A673 (cell line): ENCODE data around the gene FBLN1. TPM values are rescaled to one million over a fixed set of nuclear protein-coding genes. Genes with fewer than 3 reads are reported as not detected.

ENCODE experiments used
- BruUV-seq: library from RNA; stranded (reverse); fragments of 400-500 nt; replicated peaks from 2 replicates; lab custom pipeline; 2021; lab: Mats Ljungman, UMichigan
- CTCF ChIA-PET: fragments of 300-600 bp; sonication (Branson Sonifier 250); formaldehyde crosslinking; loops from one replicate; lab custom pipeline; 2022; ENCODE audit warnings: antibody characterized with exemption; lab: Charles Lee
- POLR2A ChIA-PET: fragments of 300-600 bp; sonication (Branson Sonifier 250); formaldehyde crosslinking; loops from one replicate; lab custom pipeline; 2022; ENCODE audit warnings: antibody characterized with exemption; ENCODE audit not compliant: low non-redundant PET; lab: Charles Lee
- DNase-seq: peaks from one replicate; pipeline ENCODE4 v3.0.0-alpha.2; 2015; ENCODE audit warnings: low spot score
- H3K27ac ChIP-seq: fragments of 200-600 bp; sonication (generic); 2 replicates; pipeline ENCODE4 v1.5.1; 2016; ENCODE audit warnings: mixed run types, low read depth, mild to moderate bottlenecking, mixed read lengths, antibody characterized with exemption, low read length; ENCODE audit not compliant: poor library complexity, severe bottlenecking
- H3K27me3 ChIP-seq: fragments of 200-600 bp; sonication (generic); replicated peaks from 2 replicates; pipeline ENCODE4 v1.6.1; 2017; ENCODE audit warnings: mixed run types, low read depth, mild to moderate bottlenecking, mixed read lengths, antibody characterized with exemption, low read length; ENCODE audit not compliant: insufficient read depth, poor library complexity
- H3K36me3 ChIP-seq: fragments of 200-600 bp; sonication (generic); 2 replicates; pipeline ENCODE4 v1.6.1; 2016; ENCODE audit warnings: mixed run types, mild to moderate bottlenecking, mixed read lengths, antibody characterized with exemption, low read length; ENCODE audit not compliant: insufficient read depth, poor library complexity, severe bottlenecking
- H3K4me1 ChIP-seq: fragments of 200-600 bp; sonication (generic); 2 replicates; pipeline ENCODE4 v1.6.1; 2017; ENCODE audit warnings: mixed run types, mild to moderate bottlenecking, mixed read lengths, antibody characterized with exemption, low read length; ENCODE audit not compliant: insufficient read depth, poor library complexity, severe bottlenecking
- H3K4me3 ChIP-seq: fragments of 200-600 bp; sonication (generic); 2 replicates; pipeline ENCODE4 v1.5.1; 2016; ENCODE audit warnings: low read depth, mixed run types, mild to moderate bottlenecking, mixed read lengths, low read length; ENCODE audit not compliant: poor library complexity, severe bottlenecking
- H3K9me3 ChIP-seq: fragments of 200-600 bp; sonication (generic); 2 replicates; pipeline ENCODE4 v1.6.1; 2016; ENCODE audit warnings: mixed run types, low read depth, mild to moderate bottlenecking, mixed read lengths, antibody characterized with exemption, low read length; ENCODE audit not compliant: poor library complexity, severe bottlenecking
- EZH2 ChIP-seq: fragments of 200-600 bp; sonication (generic); IDR thresholded peaks from 2 replicates; pipeline ENCODE4 v1.6.1; 2017; ENCODE audit warnings: borderline replicate concordance, low read depth, mild to moderate bottlenecking, mixed read lengths, antibody characterized with exemption, low read length; ENCODE audit not compliant: poor library complexity, severe bottlenecking
- intact Hi-C: fragments of 100-400 bp; cut with micrococcal nuclease; formaldehyde crosslinking; loops from one replicate; pipeline ENCODE4 v1.10.0; 2022; ENCODE audit not compliant: unreplicated experiment
- total RNA-seq: library from RNA; stranded (reverse); gene quantifications from 2 replicates; pipeline ENCODE4 v1.2.3, GENCODE V29; 2021
- TF ChIP-seq, protein P1 (sequence below): fragments of 300-800, 200-600 bp; sonication (generic); conservative IDR thresholded peaks from 2 replicates; pipeline ENCODE4 v1.5.1; 2017; ENCODE audit warnings: low read depth, mild to moderate bottlenecking, antibody characterized with exemption, low read length, moderate library complexity, mixed read lengths

The FBLN1 gene
- total RNA-seq, 1 experiment from 2014 or later = 96.4 TPM

DNA sequence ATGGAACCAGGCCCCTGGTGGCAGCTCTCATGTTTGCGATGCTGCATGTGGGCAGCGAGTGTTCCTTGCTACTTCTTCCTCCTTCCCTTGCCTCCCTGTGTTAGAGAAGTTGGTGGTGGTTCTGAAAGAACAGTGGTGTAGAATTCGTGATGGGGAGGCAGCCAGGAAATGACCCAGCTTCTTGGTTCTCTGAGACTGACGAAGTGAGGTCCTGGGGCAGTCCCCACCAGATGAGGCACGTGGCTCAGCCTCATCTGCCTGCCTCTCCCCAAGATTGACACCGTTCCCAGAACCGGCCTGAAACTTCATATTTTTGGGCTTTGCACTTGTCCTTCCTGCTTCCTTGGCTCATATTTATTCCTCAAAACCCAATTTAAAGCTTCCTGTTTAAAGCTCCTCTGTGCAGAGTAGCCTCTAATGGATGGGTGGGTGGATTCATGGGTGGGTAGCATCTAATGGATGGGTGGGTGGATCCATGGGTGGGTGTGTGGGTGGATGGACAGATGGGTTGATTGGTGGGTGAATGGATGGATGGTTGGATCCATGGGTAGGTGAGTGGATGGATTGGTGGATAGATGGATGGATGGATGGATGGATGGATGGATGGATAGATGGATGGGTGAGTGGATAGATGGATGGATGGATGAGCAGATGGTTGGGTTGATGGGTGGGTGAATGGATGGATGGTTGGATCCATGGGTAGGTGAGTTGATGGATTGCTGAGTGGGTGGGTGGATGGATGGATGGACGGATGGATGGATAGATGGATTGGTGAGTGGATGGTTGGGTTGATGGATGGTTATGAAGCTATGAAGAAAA, 91.6 kb downstream of the FBLN1 start:
- Histone ChIP-seq H3K36me3 (no peaks in the 10 kb centered on the region), H3K27ac (no peak overlapping the region), H3K9me3 (peaks cover 5% of the 10 kb centered on the region), H3K27me3 (no peaks in the 10 kb centered on the region), H3K4me1 (no peaks in the 10 kb centered on the region), H3K4me3 (no peak overlapping the region)
- ChIA-PET POLR2A (no interaction called here), CTCF (no interaction called here)
- BruUV-seq = no TSS peak
- DNase-seq = no peak
- TF ChIP-seq, protein P1, sequence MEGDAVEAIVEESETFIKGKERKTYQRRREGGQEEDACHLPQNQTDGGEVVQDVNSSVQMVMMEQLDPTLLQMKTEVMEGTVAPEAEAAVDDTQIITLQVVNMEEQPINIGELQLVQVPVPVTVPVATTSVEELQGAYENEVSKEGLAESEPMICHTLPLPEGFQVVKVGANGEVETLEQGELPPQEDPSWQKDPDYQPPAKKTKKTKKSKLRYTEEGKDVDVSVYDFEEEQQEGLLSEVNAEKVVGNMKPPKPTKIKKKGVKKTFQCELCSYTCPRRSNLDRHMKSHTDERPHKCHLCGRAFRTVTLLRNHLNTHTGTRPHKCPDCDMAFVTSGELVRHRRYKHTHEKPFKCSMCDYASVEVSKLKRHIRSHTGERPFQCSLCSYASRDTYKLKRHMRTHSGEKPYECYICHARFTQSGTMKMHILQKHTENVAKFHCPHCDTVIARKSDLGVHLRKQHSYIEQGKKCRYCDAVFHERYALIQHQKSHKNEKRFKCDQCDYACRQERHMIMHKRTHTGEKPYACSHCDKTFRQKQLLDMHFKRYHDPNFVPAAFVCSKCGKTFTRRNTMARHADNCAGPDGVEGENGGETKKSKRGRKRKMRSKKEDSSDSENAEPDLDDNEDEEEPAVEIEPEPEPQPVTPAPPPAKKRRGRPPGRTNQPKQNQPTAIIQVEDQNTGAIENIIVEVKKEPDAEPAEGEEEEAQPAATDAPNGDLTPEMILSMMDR = 0 out of 2 replicates have a peak, but pooled peaks have one; percentile 19
- TF ChIP-seq EZH2 = no peak
- intact Hi-C loops = no loop called here

- ChIA-PET CTCF (no interaction called here), POLR2A (no interaction called here)
- intact Hi-C loops = no loop called here
- no peak overlapping the region for H3K27ac ChIP-seq
- DNase-seq = no peak
- H3K4me1 ChIP-seq = peaks cover 14% of the 10 kb centered on the region
- no peaks in the 10 kb centered on the region for H3K36me3 ChIP-seq
- no peak overlapping the region for H3K4me3 ChIP-seq
- no peaks in the 10 kb centered on the region for H3K27me3 ChIP-seq
- TF ChIP-seq, protein P1 = no peak
- TF ChIP-seq EZH2 = no peak
- peaks cover 5% of the 10 kb centered on the region for H3K9me3 ChIP-seq
- BruUV-seq = no TSS peak
Measured at GRCh38 chr22:45597460-45598192, 94.9 kb downstream of the FBLN1 start.

DNA sequence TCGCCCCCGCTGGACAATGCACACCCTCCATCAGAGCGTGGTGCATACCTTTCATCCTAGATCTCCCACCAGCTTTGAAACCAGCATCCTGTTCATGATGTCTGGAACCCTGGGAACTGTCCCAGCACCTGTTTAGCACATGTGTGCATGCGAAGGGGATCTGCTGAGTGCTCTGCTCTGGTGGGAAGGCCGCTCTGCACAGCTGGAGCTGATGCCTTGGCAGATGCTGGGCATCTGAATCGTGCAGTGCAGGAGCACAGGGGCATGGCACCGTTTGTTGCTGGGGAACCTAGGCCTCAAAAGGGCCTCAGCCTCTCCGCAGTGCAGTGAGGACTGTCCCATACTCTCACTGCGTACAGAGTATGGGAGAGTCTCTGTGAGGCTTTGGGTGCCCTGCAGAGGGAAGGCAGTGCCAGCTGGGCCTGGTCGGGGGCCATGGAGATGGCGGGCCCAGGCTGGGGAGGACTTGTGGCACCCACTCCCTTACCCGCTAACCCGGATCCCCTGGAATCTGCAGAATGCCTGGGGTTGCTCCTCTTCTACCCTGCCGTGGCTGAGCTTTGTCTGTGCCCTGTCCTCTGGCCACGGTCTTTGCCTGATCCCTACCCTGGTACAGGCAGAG, 96.0 kb downstream of the FBLN1 start:
- H3K9me3 ChIP-seq = peaks cover 5% of the 10 kb centered on the region
- DNase-seq = no peak
- no TSS peak for BruUV-seq
- peaks cover 23% of the 10 kb centered on the region for H3K4me1 ChIP-seq
- ChIA-PET POLR2A (no interaction called here), CTCF (no interaction called here)
- H3K36me3 ChIP-seq = no peaks in the 10 kb centered on the region
- intact Hi-C loops = no loop called here
- H3K27ac ChIP-seq = no peak overlapping the region
- TF ChIP-seq, protein P1 = no peak
- no peak for TF ChIP-seq EZH2
- no peaks in the 10 kb centered on the region for H3K27me3 ChIP-seq
- no peak overlapping the region for H3K4me3 ChIP-seq
